NCI-H1417 treated with DMSO at 0.1 percent for 48 hours (cell line): ENCODE data around the gene SZRD1.
"Not testable (repeated sequence)": the region's sequence is repeated elsewhere in the genome, so short reads cannot be mapped to it uniquely, and the experiment has no call there.

Source experiments
- DNase-seq: peaks from one replicate; lab custom pipeline; 2025; lab: John Stamatoyannopoulos, UW

SZRD1 gene, protein sequence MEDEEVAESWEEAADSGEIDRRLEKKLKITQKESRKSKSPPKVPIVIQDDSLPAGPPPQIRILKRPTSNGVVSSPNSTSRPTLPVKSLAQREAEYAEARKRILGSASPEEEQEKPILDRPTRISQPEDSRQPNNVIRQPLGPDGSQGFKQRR

DNA sequence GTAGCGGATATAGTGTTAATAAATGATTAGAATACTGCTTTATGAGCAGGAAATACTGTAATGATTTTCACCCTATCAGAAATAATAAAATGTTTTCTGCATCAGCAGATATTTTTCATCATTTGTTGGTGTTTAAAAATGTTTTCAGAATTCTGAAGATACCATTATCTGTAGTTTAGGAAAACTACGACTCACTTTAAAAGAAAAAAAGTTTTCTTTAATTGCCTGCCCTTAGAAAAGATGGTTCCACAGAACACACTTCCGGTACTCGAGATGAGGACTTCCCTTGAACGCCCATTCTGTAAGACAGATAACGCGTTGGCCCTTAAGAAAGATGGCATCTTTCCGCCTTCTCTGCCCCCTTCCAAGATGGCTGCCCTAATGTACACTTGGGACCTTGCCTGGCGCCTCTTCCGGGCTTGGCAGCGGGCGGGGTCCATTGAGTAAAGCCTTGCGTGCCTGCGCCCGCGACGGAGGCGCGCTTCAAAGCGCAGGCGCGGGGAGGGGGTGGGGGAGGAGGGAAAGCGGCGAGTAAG is at the start of gene SZRD1:
Gene SZRD1 (plus strand): TSS at position 521 of the 536 bp plus-strand sequence. CDS start 16 bp downstream, outside the sequence.
- peak; percentile 92 for DNase-seq

DNA sequence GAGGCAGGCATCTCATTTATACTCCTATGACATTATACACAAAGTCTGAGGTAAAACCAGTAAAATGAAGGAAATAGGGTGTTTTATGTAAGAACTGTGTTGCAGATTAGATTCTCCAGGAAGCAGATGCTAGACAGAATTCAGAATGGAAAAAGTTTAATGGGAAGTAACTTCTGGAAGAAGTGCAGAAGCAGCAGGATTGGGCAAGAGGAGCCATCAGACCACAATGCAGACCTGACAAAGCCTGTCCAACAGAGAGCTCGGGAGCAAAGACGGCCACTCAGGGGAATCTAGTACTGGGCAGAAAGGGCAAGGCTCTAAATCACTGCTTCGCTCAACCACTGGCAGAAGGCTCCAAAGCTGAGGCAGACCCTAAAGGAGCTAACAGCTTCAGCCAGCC is 48.5 kb upstream of the SZRD1 start:
- DNase-seq, result no peak

DNA sequence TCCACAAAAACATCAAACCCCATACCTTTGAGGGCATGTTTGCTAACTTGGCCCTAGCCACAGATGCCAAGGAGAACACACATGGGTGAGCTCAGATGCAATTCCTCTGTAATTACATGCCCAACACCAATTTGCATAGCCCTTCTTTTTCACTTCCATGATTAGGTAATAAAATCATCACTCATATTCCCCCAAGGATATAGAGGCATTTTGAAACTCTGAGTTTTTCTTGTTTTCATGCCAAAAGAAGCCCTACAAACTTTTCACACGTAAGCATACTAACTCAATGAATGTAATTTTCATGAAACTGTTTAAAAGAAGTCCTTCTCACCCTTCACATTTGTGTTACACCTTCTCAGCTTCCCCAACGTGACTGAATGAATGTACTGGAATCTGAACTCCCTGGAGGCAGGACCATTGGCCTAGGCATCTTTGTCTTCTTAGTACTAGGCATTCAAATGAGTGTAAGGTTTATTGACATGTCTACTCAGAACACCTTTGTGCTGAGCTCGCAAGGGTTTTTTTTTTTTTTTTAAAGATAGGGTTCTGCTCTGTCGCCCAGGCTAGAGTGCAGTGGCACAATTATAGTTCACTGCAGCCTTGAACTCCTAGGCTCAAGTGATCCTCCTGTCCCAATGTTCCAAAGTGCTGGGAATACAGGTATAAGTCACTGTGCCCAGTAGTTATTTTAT is 45.7 kb upstream of the SZRD1 start:
- no peak for DNase-seq

DNA sequence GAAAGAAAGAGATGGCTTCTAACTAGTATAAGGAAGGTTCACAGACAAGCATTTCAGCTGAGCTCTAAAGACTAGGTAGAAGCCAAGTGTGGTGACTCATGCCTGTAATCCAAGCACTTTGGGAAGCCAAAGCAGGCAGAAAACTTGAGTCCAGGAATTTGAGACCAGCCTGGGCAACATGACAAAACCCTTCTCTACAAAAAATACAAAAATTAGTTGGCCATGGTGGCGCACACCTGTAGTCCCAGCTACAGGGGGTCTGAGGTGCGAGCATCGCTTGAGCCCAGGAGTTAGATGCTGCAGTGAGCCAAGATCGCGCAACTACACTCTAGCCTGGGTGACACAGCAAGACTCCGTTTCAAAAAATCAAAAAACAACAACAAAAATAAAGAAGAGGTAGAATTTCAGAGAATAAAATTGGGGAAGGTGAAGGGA is 42.6 kb upstream of the SZRD1 start:
- no peak for DNase-seq

DNA sequence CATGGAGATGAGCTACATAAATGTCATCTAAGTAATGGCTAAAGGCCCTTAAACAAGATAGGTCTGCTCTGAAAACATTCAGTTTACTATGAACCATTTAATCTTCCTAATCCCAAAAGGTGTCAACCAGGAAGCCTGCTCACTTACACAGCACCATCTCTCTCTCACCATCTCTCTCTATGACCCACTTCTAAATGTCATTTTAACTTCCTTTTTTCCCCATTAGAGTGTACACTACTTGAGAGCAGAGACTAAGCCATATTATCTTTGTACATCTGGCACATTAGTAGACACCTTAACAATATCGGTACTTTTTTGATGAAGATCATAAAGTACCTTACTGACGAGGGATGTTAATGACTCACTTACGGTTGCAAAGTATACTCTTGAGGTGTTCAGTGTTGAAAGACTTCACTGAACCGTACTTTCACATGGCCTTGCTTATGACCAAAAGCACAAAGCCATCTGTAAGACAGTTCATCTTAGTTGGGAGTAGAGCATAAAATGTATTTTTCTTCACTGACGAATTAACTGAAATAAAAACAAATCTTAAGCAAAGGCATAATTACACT is 40.1 kb upstream of the SZRD1 start:
- no peak for DNase-seq

DNA sequence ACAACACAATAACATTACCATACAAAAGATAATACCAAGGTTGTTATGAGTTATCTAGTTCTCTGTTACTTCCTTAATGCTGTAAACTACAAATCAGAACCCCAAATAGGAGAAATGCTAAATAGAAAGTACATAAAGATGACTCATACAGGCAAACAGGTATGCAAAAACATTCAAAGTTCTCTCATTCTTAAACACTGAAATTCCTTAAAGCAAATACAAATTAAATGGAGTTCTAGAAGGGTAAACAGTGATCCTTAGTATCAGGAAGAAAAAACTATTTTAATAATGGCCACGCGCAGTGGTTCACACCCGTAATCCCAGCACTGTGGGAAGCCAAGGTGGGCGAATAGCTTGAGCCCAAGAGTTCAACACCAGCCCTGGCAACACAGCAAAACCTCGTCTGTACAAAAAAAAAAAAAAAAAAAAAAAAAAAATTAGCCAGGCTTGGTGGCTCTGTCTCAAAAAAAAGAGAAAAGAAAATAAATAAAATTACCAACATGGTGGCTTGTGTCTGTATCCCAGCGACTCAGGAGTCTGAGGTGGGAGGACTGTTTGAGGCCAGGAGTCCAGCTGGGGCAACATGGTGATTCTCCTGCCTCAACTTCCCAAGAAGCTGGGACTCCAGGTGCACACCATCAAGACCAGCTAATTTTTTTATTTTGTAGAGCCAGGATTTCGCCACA is 32.2 kb upstream of the SZRD1 start:
- no peak for DNase-seq

DNA sequence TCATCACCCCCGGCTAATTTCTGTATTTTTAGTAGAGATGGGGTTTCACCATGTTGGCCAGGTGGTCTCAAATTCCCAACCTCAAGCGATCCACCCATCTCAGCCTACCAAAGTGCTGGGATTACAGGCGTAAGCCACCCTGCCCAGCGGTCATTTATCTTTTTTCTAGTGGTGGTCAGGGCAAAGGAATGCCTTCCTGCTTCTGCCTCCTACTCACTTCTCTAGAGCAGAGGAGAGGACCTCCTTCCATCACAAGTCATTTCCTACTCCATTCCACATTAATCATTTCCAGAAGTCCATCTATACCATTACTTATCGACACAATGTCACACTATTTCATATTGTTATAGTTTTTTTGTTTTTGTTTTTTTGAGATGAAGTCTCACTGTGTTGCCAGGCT is 28.1 kb upstream of the SZRD1 start:
- no peak for DNase-seq

DNA sequence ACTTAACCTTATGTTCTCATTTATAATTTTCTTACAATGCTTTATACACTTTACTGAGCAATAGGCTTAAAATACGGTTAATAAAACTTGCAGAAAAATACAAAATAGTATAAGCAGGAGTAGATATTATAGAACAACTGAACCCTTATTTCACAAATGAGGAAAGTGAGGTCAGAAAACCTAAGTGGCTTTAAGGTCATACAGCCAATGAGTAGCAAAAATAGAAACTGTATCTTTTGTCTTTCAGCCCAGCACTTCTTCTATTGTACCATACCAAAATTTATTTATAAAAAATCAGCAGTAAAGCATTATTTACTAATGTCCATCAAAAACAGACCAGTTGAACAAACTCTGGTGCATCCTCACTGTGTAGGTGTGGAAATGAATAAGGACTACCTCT is 26.4 kb upstream of the SZRD1 start:
- DNase-seq, result no peak

DNA sequence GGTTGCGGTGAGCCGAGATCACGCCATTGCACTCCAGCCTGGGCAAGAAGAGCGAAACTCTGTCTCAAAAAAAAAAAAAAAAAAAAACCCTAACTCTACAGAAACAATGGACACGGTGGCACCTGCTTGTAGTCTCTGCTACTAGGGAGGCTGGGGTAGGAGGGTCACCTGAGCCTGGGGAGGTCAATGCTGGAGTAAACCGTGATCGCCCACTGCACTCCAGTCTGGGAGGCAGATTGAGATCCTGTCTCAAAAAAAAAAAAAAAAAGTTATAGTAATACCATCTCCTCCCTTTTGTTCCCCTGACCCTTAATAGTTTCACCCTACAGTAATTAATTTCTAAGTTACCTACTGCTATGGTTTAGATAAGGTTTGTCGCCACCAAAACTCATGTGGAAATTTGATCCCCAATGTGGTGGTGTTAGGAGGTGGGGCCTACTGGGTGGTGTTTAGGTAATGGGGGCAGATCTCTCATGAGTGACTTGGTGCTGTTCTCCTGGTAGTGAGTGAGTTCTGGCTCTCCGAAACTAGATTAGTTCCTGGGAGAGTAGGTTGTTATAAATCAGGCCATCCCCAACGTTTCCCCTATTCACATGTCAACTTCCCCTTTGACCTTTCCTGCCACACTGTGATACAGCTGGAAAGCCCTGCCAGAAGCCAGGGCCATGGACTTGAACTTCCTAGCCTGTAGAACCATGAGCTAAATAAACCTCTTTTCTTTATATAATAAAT is 24.5 kb upstream of the SZRD1 start:
- no peak for DNase-seq

DNA sequence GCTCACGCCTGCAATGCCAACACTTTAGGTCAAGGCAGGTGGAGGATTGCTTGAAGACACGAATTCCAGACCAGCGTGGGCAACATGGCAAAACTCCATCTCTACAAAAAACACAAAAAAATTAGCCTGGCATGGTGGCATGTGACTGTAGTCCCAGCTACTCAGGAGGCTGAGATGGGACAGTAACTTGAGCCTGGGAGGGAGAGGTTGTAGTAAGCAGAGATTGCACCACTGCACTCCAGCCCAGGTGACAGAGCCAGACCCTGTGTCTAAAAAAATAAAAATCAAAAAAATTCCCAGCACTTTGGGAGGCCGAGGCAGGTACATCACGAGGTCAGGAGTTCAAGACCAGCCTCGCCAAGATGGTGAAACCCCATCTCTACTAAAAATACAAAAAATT is 23.8 kb upstream of the SZRD1 start:
- DNase-seq, result not testable (repeated sequence)

DNA sequence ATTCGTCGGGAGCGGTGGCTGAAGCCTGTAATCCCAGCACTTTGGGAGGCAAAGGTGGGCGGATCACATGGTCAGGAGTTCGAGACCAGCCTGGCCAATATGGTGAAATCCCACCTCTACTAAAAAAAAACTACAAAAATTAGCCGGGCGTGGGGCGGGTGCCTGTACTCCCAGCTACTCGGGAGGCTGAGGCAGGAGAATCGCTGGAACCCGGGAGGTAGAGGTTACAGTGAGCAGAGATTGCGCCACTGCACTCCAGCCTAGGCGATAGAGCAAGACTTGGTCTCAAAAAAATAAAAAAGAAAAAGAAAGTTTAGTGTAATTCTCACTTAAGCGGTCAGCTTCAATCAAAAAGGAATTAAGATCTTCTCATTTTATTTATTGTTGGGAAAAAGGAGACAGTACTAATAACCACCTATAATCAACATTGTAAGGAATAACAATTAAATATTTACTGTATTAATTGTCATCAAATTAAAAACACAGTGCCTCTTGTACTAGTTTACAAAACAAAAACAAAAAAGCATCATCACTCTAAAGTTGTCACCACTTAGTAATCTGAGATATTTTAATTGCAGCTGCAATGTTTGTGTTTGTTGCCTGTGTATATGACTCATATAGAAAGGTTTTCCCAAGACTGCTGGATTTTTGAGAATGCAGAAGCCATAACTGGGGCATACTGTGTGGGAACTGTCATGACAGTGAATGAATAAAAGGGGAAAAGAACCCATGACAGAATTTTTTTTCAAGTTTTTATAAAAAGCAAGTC is 18.4 kb upstream of the SZRD1 start:
- DNase-seq, result no peak

DNA sequence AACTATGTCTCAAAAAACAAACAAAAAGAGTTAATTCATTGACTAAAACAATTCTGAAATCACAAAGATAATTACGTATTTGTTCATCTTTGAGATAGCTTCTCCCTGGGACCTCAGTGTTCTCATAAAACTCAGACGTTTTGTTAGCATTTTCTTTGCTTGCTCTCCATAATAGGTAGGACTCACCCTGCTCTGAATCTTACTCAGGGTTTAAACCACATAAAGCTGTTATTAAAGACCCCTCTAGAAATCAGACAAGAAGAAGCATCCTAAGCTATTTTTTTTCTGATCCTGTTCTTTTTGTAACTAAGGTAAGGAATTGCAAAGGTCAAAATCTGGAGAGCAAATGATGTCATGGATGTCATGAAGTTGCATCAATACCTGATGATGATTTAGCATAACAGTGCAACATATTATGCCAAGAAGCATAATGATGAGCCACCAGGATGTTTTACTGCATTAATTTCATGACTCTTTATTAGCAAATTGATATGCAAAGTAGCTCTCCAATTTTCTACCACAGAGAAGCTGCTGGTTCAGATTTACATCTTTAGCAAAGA is 17.1 kb upstream of the SZRD1 start:
- DNase-seq, result no peak

DNA sequence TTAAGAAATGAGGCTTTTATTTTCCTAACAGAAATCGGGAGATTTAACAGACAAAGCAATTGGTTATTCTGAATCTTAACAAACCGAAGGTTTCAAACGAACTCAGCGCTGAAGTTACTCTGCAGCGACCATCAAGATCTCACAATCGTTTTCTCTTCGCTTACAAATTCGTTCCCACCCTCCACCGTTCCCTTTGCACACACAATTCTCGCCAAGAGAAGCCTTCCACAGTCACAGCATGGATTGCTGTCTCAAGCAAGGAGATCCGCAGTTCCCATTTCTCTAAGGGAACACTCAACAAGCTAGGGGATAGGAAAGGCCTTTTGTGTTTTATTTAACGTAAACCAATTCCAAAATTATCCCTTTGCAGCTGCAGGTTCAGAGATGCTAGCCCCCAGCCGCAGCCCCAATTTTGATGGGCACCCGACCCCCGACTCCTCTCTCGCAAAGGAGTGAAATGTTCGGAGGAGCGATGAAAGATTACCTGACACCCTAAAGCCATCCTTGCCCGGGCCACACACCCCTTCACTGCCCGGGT is 15.5 kb upstream of the SZRD1 start:
- no peak for DNase-seq

DNA sequence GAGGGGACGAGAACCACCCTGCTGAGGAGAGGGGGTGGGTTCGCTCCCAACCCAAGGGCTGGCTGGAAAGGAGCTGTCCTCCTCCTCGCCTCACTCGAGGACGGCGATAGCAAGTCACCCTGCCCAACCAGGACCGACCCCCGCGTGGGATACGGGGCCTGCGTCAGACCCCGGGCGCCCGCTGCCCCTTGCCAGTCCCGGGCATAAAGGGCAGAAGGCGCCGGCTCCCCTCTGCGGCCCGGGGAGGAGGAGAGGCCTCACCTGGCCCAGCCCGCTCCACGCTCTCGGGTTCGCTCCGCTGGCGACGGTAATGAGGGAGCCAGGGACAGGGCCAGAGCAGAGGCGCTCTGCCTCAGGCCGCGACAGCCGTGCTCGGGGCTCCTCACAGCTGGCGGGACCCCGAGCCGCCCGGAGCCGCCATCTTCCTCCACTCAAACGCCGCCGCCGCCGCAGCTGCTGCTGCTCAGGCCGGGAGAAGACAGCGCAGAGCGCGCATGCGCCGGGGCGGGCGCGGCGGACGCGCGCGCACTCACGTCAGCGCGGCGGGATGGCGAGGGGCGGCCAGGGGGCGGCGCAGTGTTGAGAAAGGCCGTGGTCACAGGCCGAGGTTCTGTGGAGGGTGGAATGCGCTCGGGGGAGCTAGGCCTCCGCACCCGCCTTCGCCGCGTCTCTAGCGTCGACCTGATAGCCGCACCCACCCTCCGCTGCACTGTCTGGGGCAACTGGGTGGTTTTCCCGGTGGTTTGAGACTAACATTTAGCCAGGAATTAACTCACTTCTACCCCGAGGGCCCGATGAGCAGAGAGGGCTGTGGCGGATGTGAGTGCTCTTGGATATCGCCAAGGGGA is 14.8 kb upstream of the SZRD1 start, which contains the start of gene FBXO42:
Gene FBXO42 (minus strand): TSS at position 487 of the 848 bp plus-strand sequence. CDS start 37,062 bp downstream, outside the sequence.
- peak; percentile 54 for DNase-seq

DNA sequence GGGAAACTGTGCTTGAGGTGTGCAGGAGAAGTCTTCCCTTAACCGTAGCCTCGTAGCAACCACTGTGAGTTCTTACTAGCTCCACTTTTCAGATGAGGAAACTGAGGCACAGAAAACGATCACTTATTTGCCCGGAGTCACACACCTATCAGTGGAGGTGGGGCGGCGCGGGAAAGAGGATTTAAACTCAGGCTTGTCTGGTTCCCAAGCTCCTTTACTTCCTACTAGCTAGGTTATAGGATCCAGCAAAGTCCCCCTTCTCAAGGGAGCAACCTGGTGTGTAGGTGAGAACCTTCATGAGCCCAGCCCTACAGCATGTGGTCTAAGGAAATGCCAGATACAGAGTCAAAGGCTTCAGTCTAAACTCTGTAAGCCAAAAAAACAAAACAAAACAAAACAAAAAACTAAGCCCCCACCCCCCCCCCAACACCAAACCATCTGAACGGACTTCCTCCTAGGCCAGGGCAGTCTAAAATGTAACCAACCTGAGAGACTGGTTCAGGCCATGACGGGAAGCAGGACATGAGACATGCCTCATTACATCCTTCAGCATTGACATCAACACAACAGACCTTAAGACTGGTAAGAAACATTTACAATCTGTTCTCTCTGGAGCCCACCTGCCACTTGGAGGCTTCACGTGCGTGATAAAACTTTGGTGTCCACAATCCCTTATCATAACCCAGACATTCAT is 14.1 kb upstream of the SZRD1 start:
- no peak for DNase-seq

DNA sequence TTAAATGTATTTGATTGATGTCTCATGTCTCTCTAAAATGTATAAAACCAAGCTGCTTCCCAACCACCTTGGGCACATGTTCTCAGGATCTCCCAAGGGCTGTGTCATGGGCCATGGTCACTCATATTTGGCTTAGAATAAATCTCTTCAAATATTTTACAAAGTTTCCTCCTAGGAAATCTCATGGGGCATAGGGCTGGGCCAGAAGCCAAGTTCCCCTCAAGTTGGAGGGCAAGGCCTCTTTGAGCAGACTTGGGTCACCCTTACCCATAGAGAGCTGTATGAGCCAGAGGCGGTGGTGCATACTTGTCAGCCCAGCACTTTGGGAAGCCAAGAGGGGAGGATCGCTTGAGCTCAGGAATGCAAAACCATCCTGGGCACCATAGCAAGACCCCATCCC is 12.4 kb upstream of the SZRD1 start:
- DNase-seq, result no peak

DNA sequence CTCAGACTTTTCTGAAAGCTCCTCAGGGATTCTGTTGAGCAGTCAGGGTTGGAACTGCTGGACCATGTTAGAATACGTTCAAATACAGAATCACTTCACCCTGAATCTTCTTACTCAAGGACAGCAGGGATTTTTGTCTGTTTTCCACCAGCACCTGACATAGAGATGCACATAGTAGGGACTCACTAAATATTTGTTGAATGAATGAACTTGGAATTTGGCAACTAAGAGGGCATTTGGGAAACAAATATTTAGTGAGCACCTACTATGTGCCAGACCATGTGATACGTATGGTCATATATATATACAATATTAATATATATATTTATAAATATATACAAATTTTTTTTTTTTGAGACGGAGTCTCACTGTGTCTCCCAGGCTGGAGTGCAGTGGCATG is 10.2 kb upstream of the SZRD1 start:
- no peak for DNase-seq

DNA sequence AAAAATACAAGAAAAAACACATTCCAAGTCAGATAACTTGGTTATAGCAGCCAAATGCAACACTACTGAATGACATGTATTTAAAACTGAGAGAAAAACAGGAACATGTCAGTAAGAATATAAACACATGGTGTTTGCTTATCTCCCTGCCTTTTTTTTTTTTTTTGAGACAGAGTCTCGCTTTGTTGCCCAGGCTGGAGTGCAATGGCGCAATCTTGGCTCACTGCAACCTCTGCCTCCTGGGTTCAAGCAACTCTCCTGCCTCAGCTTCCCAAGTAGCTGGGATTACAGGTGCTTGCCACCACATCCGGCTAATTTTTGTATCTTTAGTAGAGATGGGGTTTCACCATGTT is 1.9 kb upstream of the SZRD1 start:
- DNase-seq, result not testable (repeated sequence)
